COLO668 (cell line): ENCODE data around the gene OBSCN.
A peak's percentile ranks its signal among the peaks of the same experiment; 100 is the strongest.

Experiments used
- DNase-seq: peaks from one replicate; lab custom pipeline; 2025; ENCODE audit not compliant: unreplicated experiment; lab: John Stamatoyannopoulos, UW

OBSCN gene

GRCh38 chr1:228408869-228409805 is 201.3 kb downstream of the OBSCN start:
- DNase-seq, result no peak

GRCh38 chr1:228410015-228410414 is 202.2 kb downstream of the OBSCN start:
- DNase-seq, result no peak

GRCh38 chr1:228410671-228411070 is 202.8 kb downstream of the OBSCN start:
- no peak for DNase-seq

GRCh38 chr1:228411121-228411520 is 203.3 kb downstream of the OBSCN start:
- DNase-seq, result no peak

- DNase-seq, result no peak
These were observed 203.9 kb downstream of the OBSCN start for GRCh38 chr1:228411548-228412430.

GRCh38 chr1:228413241-228414010 is 205.6 kb downstream of the OBSCN start:
- DNase-seq, result no peak

DNA sequence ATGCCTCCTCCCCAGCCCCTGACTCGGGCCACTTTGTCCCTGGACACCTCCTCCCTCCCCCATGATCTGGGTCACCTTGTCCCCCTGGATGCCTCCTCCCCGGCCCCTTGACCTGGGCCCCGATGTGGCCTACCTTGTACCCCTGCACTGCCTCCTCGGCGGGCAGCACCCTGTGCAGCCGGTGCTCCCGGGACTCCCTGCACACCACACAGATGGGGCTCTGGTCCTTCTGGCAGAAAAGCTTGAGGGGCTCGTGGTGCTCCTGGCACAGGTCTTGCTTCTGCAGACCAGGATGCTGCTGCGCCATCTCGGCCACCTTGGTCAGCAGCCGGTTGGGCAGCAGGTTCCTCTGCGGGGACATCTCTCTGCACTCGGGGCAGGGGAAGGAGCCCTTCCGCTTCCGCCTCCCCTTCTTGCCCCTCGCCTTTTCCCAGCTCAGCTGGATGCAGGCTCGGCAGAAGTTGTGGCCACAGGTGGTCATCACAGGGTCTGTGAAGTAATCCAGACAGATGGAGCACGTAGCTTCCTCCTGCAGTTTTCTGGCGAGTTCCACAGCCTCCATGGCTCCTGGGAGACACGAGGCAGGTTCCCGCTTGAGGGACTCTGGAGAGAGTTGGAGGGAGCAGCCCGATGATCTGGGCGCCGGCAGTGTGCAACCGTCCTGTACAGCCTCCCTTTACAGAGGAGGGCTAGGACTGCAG is 206.8 kb downstream of the OBSCN start:
- DNase-seq, result no peak

DNA sequence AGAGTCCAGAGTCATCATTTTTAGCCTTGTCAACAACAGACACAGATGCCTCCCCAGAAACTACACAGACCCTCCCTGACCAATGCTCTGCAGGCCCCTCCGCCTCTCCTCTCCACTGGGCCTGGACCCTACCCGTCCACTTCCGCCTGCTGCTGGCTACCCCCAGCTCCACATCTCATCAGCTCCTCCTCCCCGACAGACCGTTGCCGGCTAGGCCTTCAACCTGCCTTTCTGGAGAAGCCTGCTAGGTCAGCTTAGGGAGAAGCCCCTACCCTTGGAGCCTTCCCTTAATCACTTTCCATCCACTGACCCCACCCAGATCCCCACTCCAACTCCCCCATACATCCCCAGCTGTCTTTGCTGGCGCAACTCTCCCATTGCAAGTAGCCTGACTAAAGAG is 207.4 kb downstream of the OBSCN start:
- DNase-seq, result no peak

GRCh38 chr1:228415853-228416216 is 208.0 kb downstream of the OBSCN start:
- DNase-seq, result no peak

GRCh38 chr1:228416217-228416933 is 208.5 kb downstream of the OBSCN start, which contains the start of gene TRIM17:
TRIM17 (minus strand) TSS chr1:228416861; CDS start chr1:228415072, 1,789 bp downstream.
- peak; percentile 22 for DNase-seq

DNA sequence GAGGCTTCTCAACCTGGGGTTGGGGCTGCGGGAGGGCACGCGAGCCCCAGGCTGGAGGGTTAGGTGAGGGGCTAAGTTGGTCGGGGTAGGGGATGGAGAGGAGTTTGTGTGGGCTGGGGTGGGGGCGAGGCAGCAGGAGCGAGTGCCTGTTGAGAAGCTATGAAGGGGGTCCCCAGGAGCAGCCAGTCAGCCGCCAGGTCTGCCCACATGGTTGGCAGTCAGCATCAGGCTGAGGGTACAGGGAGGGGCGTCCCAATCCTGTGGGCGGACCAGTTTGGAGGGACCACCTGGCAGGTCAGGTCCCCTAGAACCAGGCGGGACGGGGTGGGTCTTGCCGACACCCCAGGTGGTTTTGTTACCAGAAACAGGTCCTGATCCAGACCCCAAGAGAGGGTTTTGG is 209.2 kb downstream of the OBSCN start:
- DNase-seq, result no peak

GRCh38 chr1:228417483-228418203 is 209.8 kb downstream of the OBSCN start:
- DNase-seq, result no peak

GRCh38 chr1:228420968-228421826 is 213.4 kb downstream of the OBSCN start:
- no peak for DNase-seq

DNA sequence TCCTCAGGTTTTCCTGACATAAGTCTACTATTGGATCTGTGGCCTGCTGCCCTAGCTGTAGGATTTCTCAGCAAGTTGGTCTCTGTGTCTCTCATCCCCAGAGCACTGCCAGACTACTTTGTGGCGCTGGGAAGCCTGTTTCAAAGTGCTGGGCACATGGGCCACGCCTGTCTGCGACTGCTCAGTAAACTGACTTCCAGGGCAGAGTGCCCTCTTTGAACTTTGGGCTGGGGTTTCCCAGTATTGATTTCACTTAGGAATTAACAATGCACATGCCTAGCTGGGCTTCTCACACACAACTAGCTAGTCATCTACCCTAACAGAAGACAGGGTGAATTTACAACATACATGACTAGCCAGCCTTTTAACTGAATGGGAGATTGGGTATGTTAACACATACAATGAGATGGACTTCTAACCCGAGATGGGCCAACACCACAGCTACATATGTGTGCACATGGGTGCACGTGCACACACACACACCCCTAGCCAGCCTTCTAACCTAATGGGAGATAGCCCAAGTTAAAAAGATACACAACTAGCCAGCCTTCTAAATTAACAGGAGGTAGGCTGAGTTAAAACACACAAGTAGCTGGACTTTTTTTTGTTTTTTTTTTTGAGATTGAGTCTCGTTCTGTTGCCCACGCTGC is 215.7 kb downstream of the OBSCN start:
- no peak for DNase-seq

GRCh38 chr1:228424685-228425660 is 217.1 kb downstream of the OBSCN start:
- no peak for DNase-seq

DNA sequence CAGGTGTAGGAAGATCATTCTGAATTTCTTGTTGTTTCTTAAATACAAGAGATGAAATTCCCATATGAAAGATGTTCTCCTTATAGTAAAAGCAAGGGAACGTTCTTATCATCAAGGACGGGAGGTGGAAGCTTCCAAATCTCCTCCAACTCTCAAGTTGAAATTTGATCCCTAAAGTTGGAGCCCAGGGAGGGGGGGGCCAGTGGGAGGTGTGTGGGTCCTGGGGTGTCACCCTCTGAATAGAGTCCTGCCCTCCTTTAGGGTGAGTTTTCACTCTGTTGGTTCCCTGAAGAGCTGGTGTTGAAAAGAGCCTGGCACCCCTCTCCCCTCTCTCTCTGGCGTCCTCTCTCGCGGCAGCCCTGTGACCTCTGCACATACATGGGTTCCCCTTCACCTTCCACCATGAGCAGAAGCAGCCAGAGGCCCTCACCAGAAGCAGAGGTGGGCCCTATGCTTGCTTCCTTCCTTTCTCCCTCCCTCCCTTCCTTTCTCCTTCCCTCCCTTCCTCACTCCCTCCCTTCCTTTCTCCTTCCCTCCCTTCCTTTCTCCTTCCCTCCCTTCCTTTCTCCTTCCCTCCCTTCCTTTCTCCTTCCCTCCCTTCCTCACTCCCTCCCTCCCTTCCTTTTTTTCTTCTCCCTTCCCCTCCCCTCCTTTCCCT is 218.8 kb downstream of the OBSCN start:
- no peak for DNase-seq
